Upper lobe of left lung (tissue), 6 donors: ENCODE data around the gene ASB3. TPM values are rescaled to one million over a fixed set of nuclear protein-coding genes. Genes with fewer than 3 reads are reported as not detected.

Experiments
- ATAC-seq, 2 donors: fragments of 200-7000 bp; cut with Tn5 transposase; one replicate each; pipeline ENCODE4 v1.9.1; 2022; ENCODE audit warnings: mild to moderate bottlenecking in 2 of 2, moderate library complexity in 2 of 2; ENCODE audit not compliant: low FRiP score in 2 of 2
- DNase-seq, 2 donors: peaks; one replicate each; pipeline ENCODE4 v3.0.0-alpha.2; 2019 to 2020
- H3K27ac ChIP-seq, 4 donors: fragments of 200-600 bp; sonication (generic); one replicate each; pipeline ENCODE4 v1.5.1; 2016 to 2019
- H3K27me3 ChIP-seq, 4 donors: fragments of 200-600 bp; sonication (generic); one replicate each; pipeline ENCODE4 v1.5.1; 2017 to 2019
- H3K36me3 ChIP-seq, 4 donors: fragments of 200-600 bp; sonication (generic); one replicate each; pipeline ENCODE4 v1.5.1; 2016 to 2019
- H3K4me1 ChIP-seq, 4 donors: fragments of 200-600 bp; sonication (generic); one replicate each; pipeline ENCODE4 v1.5.1; 2018 to 2019
- H3K4me3 ChIP-seq, 4 donors: fragments of 200-600 bp; sonication (generic); one replicate each; pipeline ENCODE4 v1.5.1; 2017 to 2019; ENCODE audit warnings: mild to moderate bottlenecking in 2 of 4, moderate library complexity in 1 of 4
- H3K9me3 ChIP-seq, 4 donors: fragments of 200-600 bp; sonication (generic); one replicate each; pipeline ENCODE4 v1.5.1; 2018 to 2019
- EP300 ChIP-seq, 4 donors: sonication (generic); formaldehyde crosslinking; IDR thresholded peaks; one replicate each; pipeline ENCODE4 v1.5.1; 2017; ENCODE audit warnings: antibody characterized with exemption in 4 of 4, control low read depth in 2 of 4
- POLR2A ChIP-seq, 4 donors: fragments of 450-650 bp; IDR thresholded peaks; one replicate each; pipeline ENCODE4 v1.5.1; 2016 to 2017; ENCODE audit warnings: antibody characterized with exemption in 4 of 4, mild to moderate bottlenecking in 2 of 4
- POLR2AphosphoS5 ChIP-seq, 2 donors: sonication (generic); formaldehyde crosslinking; IDR thresholded peaks; one replicate each; pipeline ENCODE4 v1.5.1; 2017; ENCODE audit warnings: antibody characterized with exemption in 2 of 2
- WGBS, 2 donors: methylation state at CpG; one replicate each; pipeline ENCODE4 v1.1.5; 2017 to 2018; 5-methylcytosine and 5-hydroxymethylcytosine counted together
- total RNA-seq, 6 donors: library from RNA; depleted of rRNA in 4 of 6; stranded (reverse); fragments of >200 nt in 4 of 6; gene quantifications; one replicate each; pipeline versions ENCODE4 v1.1.0 to v1.2.1, GENCODE V29; 2016 to 2021
- TF ChIP-seq, protein P1 (sequence below), 6 experiments: fragments of 450-650 bp in 4 of 6; fragments of 200-600 bp in 2 of 6; sonication (generic) in 2 of 6; IDR thresholded peaks; one replicate each; pipeline ENCODE4 v1.5.1; 2016 to 2019; ENCODE audit warnings: antibody characterized with exemption in 6 of 6
- donor health status: DM: no; HTN: no; CAD: no; lungs with moderate emphysema.
- donor health status: DM: no; HTN: yes; CAD: no; lungs with severe emphysema.

Gene ASB3
- total RNA-seq, 6 donors from 2014 or later, result 16.4 to 54.2 (median 25.2) TPM

GRCh38 chr2:53630026-53630606 is 156.6 kb downstream of the ASB3 start:
- DNase-seq (no peak), ATAC-seq (no peak)
- 88 to 92% methylated on average over 7 of the region's 7 CpGs for WGBS, 2 donors

DNA sequence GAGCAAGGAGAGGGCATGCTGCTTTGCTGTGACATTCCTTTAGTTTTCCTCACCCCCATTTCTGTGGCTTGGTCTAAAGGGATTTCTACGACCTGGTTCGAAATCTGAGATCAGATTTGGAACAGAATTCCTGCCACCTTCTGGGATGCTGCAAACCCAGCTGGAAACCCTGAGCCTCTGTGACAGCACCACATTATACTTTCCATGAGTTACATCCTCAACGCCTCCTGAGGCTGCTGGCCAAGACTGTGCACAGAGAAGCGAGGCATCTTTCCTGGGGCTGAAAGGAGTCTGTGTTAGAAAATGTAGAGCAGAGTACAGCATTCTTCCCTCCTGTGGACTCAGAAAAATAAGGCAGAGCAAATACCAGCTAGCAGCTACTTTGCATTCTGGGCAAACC is 157.3 kb downstream of the ASB3 start:
- TF ChIP-seq EP300 (IDR thresholded peaks at IDR 0.05) (no peak), POLR2AphosphoS5 (IDR thresholded peaks at IDR 0.05) (no peak)
- Histone ChIP-seq H3K27ac (no peak overlapping the region), H3K9me3 (no peaks in the 10 kb centered on the region), H3K4me3 (no peak overlapping the region), H3K36me3 (no peaks in the 10 kb centered on the region), H3K4me1 (no peaks in the 10 kb centered on the region), H3K27me3 (no peaks in the 10 kb centered on the region)
- DNase-seq, result no peak
- no peak for ATAC-seq
- WGBS, 2 donors, result 58 to 77% methylated on average over 4 of the region's 4 CpGs

More at GRCh38 chr2:53630026-53630606, 156.6 kb downstream of the ASB3 start:
- Histone ChIP-seq H3K36me3 (no peaks in the 10 kb centered on the region), H3K4me1 (no peaks in the 10 kb centered on the region), H3K4me3 (no peak overlapping the region), H3K27me3 (no peaks in the 10 kb centered on the region), H3K27ac (no peak overlapping the region), H3K9me3 (no peaks in the 10 kb centered on the region)
- TF ChIP-seq POLR2AphosphoS5 (IDR thresholded peaks at IDR 0.05) (no peak), EP300 (IDR thresholded peaks at IDR 0.05) (no peak), POLR2A (IDR thresholded peaks at IDR 0.05) (no peak)
- TF ChIP-seq, protein P1, sequence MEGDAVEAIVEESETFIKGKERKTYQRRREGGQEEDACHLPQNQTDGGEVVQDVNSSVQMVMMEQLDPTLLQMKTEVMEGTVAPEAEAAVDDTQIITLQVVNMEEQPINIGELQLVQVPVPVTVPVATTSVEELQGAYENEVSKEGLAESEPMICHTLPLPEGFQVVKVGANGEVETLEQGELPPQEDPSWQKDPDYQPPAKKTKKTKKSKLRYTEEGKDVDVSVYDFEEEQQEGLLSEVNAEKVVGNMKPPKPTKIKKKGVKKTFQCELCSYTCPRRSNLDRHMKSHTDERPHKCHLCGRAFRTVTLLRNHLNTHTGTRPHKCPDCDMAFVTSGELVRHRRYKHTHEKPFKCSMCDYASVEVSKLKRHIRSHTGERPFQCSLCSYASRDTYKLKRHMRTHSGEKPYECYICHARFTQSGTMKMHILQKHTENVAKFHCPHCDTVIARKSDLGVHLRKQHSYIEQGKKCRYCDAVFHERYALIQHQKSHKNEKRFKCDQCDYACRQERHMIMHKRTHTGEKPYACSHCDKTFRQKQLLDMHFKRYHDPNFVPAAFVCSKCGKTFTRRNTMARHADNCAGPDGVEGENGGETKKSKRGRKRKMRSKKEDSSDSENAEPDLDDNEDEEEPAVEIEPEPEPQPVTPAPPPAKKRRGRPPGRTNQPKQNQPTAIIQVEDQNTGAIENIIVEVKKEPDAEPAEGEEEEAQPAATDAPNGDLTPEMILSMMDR (IDR thresholded peaks at IDR 0.05), result no peak

- 80 to 90% methylated on average over 6 of the region's 6 CpGs for WGBS, 2 donors
- Histone ChIP-seq H3K27ac (no peak overlapping the region), H3K9me3 (no peaks in the 10 kb centered on the region), H3K36me3 (no peaks in the 10 kb centered on the region), H3K27me3 (no peaks in the 10 kb centered on the region), H3K4me1 (no peaks in the 10 kb centered on the region), H3K4me3 (no peak overlapping the region)
- ATAC-seq (no peak), DNase-seq (no peak)
- TF ChIP-seq, protein P1 (IDR thresholded peaks at IDR 0.05), result no peak
- no peak for TF ChIP-seq POLR2A (IDR thresholded peaks at IDR 0.05)
These were observed 157.8 kb downstream of the ASB3 start for GRCh38 chr2:53629001-53629400.

GRCh38 chr2:53622141-53622540 is 164.6 kb downstream of the ASB3 start:
- Histone ChIP-seq H3K4me3 (no peak overlapping the region), H3K27ac (no peak overlapping the region), H3K36me3 (no peaks in the 10 kb centered on the region), H3K4me1 (no peaks in the 10 kb centered on the region), H3K27me3 (no peaks in the 10 kb centered on the region), H3K9me3 (no peaks in the 10 kb centered on the region)
- TF ChIP-seq POLR2A (IDR thresholded peaks at IDR 0.05), result no peak
- TF ChIP-seq, protein P1 (IDR thresholded peaks at IDR 0.05), result no peak
- no peak for TF ChIP-seq POLR2AphosphoS5 (IDR thresholded peaks at IDR 0.05)
- no peak for TF ChIP-seq EP300 (IDR thresholded peaks at IDR 0.05)
- DNase-seq (no peak), ATAC-seq (no peak)

- TF ChIP-seq POLR2AphosphoS5 (IDR thresholded peaks at IDR 0.05) (no peak), POLR2A (IDR thresholded peaks at IDR 0.05) (no peak), EP300 (IDR thresholded peaks at IDR 0.05) (no peak)
- TF ChIP-seq, protein P1 (IDR thresholded peaks at IDR 0.05), result no peak
- 68 to 74% methylated on average over 2 of the region's 2 CpGs for WGBS, 2 donors
- H3K36me3 ChIP-seq, result no peaks in the 10 kb centered on the region
- H3K4me3 ChIP-seq, result no peak overlapping the region
- ATAC-seq (no peak), DNase-seq (no peak)
- no peaks in the 10 kb centered on the region for H3K27me3 ChIP-seq
- no peaks in the 10 kb centered on the region for H3K9me3 ChIP-seq
- no peak overlapping the region for H3K27ac ChIP-seq
- H3K4me1 ChIP-seq, result no peaks in the 10 kb centered on the region
These were observed 165.8 kb downstream of the ASB3 start for GRCh38 chr2:53620981-53621380.

Other genes with a start within 250 kb of the ASB3 start
- gene CHAC2, start 19.1 kb downstream of the ASB3 start, total RNA-seq, result 1 to 10 TPM in 5 of 6 donors, under 1 TPM in 1; 0.55 to 5.2 (median 3.1) TPM
- gene ERLEC1, start 91 bp upstream of the ASB3 start, total RNA-seq, result 100 to 1,000 TPM in 4 of 6 donors, 10 to 100 TPM in 2; 50.7 to 200 (median 143) TPM
- 10 to 100 TPM in 1 of 6 donors, 1 to 10 TPM in 5; 1.6 to 14.7 (median 3.1) TPM for gene GPR75, start 73.0 kb upstream of the ASB3 start, total RNA-seq
- 10 to 100 TPM; 39.3 to 80.7 (median 65.1) TPM for gene PSME4, start 184.0 kb upstream of the ASB3 start, total RNA-seq